HG02759 (cell line): ENCODE measurements around the gene RDX.

Experiments
- ATAC-seq: cut with Tn5 transposase; IDR thresholded peaks from one replicate; pipeline ENCODE4 v1.9.1; 2021; ENCODE audit warnings: mild to moderate bottlenecking, moderate library complexity; ENCODE audit not compliant: unreplicated experiment

RDX gene

GRCh38 chr11:110147962-110148709, 148.3 kb downstream of the RDX start:
- ATAC-seq: no peak

GRCh38 chr11:110141812-110142211, 154.6 kb downstream of the RDX start:
- no peak for ATAC-seq

GRCh38 chr11:110134110-110134509, 162.3 kb downstream of the RDX start:
- ATAC-seq: no peak

- no peak for ATAC-seq
Measured at GRCh38 chr11:110133160-110133559, 163.3 kb downstream of the RDX start.

GRCh38 chr11:110131386-110132123, 164.9 kb downstream of the RDX start:
- ATAC-seq: no peak

GRCh38 chr11:110130642-110131238, 165.7 kb downstream of the RDX start:
- no peak for ATAC-seq

GRCh38 chr11:110128161-110128560, 168.3 kb downstream of the RDX start:
- ATAC-seq: no peak

- ATAC-seq: no peak
Measured at GRCh38 chr11:110126936-110127335, 169.5 kb downstream of the RDX start.

GRCh38 chr11:110125632-110126031, 170.8 kb downstream of the RDX start:
- ATAC-seq: no peak
